Lower leg skin (tissue), 4 donors: ENCODE data around the gene ZNF214. TPM values are rescaled to one million over a fixed set of nuclear protein-coding genes. Genes with fewer than 3 reads are reported as not detected.

ENCODE experiments used
- DNase-seq, 2 donors: peaks; one replicate each; pipeline ENCODE4 v3.0.0-alpha.2; 2019; ENCODE audit warnings: low spot score in 2 of 2
- H3K4me3 ChIP-seq: fragments of 200-600 bp; sonication (generic); 2 replicates; pipeline ENCODE4 v1.5.1; 2017; ENCODE audit warnings: mild to moderate bottlenecking, low read depth; ENCODE audit not compliant: poor library complexity, severe bottlenecking
- POLR2A ChIP-seq, 2 donors: fragments of 450-650 bp; IDR thresholded peaks; one replicate each; pipeline ENCODE4 v1.6.1; 2016 to 2017; ENCODE audit warnings: antibody characterized with exemption in 2 of 2, mild to moderate bottlenecking in 1 of 2, moderate library complexity in 1 of 2
- WGBS, 2 donors: methylation state at CpG; one replicate each; pipeline ENCODE4 v1.1.5; 2018; 5-methylcytosine and 5-hydroxymethylcytosine counted together
- intact Hi-C: fragments of 100-400 bp; cut with DNase I; formaldehyde crosslinking; loops from one replicate; pipeline ENCODE4 v1.15.0; 2023; ENCODE audit warnings: low total_unique reads
- total RNA-seq, 4 donors: library from RNA; depleted of rRNA; stranded (reverse); fragments of >200 nt; gene quantifications; one replicate each; pipeline ENCODE4 v1.1.0, GENCODE V29; 2016
- TF ChIP-seq, protein P1 (sequence below), 3 donors: fragments of 450-650 bp; IDR thresholded peaks; one replicate each; pipeline ENCODE4 v1.5.1; 2016; ENCODE audit warnings: antibody characterized with exemption in 3 of 3, mild to moderate bottlenecking in 3 of 3, moderate library complexity in 2 of 3

ZNF214 gene
- total RNA-seq, 4 donors from 2014 or later, result 0.21 to 1.4 (median 0.71) TPM

DNA sequence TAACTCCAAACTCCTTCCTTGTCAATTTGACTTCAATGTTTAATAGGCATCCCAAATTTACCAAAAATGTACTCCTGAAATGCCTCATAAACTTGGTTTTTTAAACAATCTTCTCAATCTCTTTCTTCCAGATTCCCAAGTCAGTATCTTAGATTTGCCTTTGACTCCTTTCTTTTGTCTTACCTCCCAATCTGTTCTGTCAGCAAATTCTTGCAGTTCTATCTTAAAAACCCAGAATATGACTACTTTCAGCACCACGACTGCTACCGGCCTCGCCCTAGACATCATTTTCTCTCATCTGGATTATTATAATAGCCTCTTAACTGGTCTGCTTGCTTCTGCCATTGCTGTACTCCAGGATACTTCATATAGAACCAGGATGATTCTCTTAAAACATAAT, 8.0 kb upstream of the ZNF214 start:
- TF ChIP-seq, protein P1, sequence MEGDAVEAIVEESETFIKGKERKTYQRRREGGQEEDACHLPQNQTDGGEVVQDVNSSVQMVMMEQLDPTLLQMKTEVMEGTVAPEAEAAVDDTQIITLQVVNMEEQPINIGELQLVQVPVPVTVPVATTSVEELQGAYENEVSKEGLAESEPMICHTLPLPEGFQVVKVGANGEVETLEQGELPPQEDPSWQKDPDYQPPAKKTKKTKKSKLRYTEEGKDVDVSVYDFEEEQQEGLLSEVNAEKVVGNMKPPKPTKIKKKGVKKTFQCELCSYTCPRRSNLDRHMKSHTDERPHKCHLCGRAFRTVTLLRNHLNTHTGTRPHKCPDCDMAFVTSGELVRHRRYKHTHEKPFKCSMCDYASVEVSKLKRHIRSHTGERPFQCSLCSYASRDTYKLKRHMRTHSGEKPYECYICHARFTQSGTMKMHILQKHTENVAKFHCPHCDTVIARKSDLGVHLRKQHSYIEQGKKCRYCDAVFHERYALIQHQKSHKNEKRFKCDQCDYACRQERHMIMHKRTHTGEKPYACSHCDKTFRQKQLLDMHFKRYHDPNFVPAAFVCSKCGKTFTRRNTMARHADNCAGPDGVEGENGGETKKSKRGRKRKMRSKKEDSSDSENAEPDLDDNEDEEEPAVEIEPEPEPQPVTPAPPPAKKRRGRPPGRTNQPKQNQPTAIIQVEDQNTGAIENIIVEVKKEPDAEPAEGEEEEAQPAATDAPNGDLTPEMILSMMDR (IDR thresholded peaks at IDR 0.05), result no peak
- TF ChIP-seq POLR2A (IDR thresholded peaks at IDR 0.05), result no peak
- WGBS, 2 donors, result 86 to 88% methylated on average over 3 of the region's 3 CpGs
- H3K4me3 ChIP-seq, result no peak overlapping the region
- DNase-seq, result no peak
- intact Hi-C loops, result no loop called here

DNA sequence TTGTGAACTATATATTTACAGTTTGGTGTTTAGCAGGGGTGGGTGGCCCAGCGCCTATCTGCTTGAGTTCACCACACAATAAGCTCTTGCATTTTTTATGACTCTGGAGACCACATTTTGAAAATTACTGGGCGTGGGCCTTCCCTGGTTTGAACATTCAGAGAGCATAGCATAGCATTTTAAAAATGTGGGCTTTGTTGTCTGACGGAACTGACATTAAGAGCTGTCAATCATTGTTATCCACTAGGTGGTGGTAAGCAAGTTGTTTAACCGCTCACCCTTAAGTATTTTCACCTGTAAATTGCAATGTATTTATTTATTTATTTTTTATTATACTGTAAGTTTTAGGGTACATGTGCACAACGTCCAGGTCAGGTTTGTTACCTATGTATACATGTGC, 1.2 kb upstream of the ZNF214 start:
- TF ChIP-seq POLR2A (IDR thresholded peaks at IDR 0.05), result no peak
- TF ChIP-seq, protein P1 (IDR thresholded peaks at IDR 0.05), result no peak
- intact Hi-C loops, result no loop called here
- H3K4me3 ChIP-seq, result no peak overlapping the region
- no peak for DNase-seq
- WGBS, 2 donors, result 78 to 87% methylated on average over 5 of the region's 5 CpGs

- 3 to 4% methylated on average over 19 to 25 of the region's 26 CpGs for WGBS, 2 donors
- peak overlapping the region; percentile 34 for H3K4me3 ChIP-seq
Measured at GRCh38 chr11:7019500-7020182, 505 bp downstream of the ZNF214 start.

GRCh38 chr11:7016011-7016410, 4.1 kb downstream of the ZNF214 start:
- DNase-seq, result no peak
- intact Hi-C loops, result no loop called here
- WGBS, 2 donors, result 62 to 80% methylated on average over 1 of the region's 1 CpG

More at GRCh38 chr11:7019500-7020182, 505 bp downstream of the ZNF214 start:
- TF ChIP-seq POLR2A (IDR thresholded peaks at IDR 0.05), result no peak
- TF ChIP-seq, protein P1 (IDR thresholded peaks at IDR 0.05), result no peak
- intact Hi-C loops, result no loop called here
- no peak for DNase-seq

GRCh38 chr11:7014118-7014517, 6.0 kb downstream of the ZNF214 start:
- intact Hi-C loops, result no loop called here

More at GRCh38 chr11:7016011-7016410, 4.1 kb downstream of the ZNF214 start:
- TF ChIP-seq, protein P1 (IDR thresholded peaks at IDR 0.05), result no peak
- no peak for TF ChIP-seq POLR2A (IDR thresholded peaks at IDR 0.05)
- H3K4me3 ChIP-seq, result no peak overlapping the region

More at GRCh38 chr11:7014118-7014517, 6.0 kb downstream of the ZNF214 start:
- DNase-seq, result no peak
- WGBS, 2 donors, result 97 to 100% methylated on average over 1 of the region's 1 CpG
- TF ChIP-seq POLR2A (IDR thresholded peaks at IDR 0.05), result no peak
- TF ChIP-seq, protein P1 (IDR thresholded peaks at IDR 0.05), result no peak
- H3K4me3 ChIP-seq, result no peak overlapping the region
